Smooth muscle cell (in vitro differentiated cells): ENCODE results near the gene C10orf71. TPM values are rescaled to one million over a fixed set of nuclear protein-coding genes. Genes with fewer than 3 reads are reported as not detected.

Experiments used
- DNase-seq: peaks from one replicate; lab custom pipeline; 2025; ENCODE audit not compliant: unreplicated experiment; lab: John Stamatoyannopoulos, UW
- H2AFZ ChIP-seq: fragments of 200-600 bp; sonication (generic); 2 replicates; pipeline ENCODE4 v1.6.0; 2016; ENCODE audit warnings: antibody characterized with exemption, low read depth, mild to moderate bottlenecking
- H3F3A ChIP-seq: fragments of 200-600 bp; sonication (generic); 2 replicates; pipeline ENCODE4 v1.6.0; 2017; ENCODE audit warnings: antibody characterized with exemption, low read depth
- H3K27ac ChIP-seq: fragments of 200-600 bp; sonication (generic); 2 replicates; pipeline ENCODE4 v1.5.1; 2016; ENCODE audit warnings: low read depth, mild to moderate bottlenecking
- H3K27me3 ChIP-seq: fragments of 200-600 bp; sonication (generic); 2 replicates; pipeline ENCODE4 v1.6.1; 2016; ENCODE audit warnings: low read depth, mild to moderate bottlenecking
- H3K36me3 ChIP-seq: fragments of 200-600 bp; sonication (generic); 2 replicates; pipeline ENCODE4 v1.5.1; 2016; ENCODE audit warnings: low read depth
- H3K4me1 ChIP-seq: fragments of 200-600 bp; sonication (generic); 2 replicates; pipeline ENCODE4 v1.5.1; 2016; ENCODE audit warnings: low read depth
- H3K4me2 ChIP-seq: fragments of 200-600 bp; sonication (generic); 2 replicates; pipeline ENCODE4 v1.6.0; 2016; ENCODE audit warnings: mild to moderate bottlenecking
- H3K4me3 ChIP-seq: fragments of 200-600 bp; sonication (generic); 2 replicates; pipeline ENCODE4 v1.5.1; 2016; ENCODE audit warnings: mild to moderate bottlenecking
- H3K79me2 ChIP-seq: fragments of 200-600 bp; sonication (generic); 2 replicates; pipeline ENCODE4 v1.6.0; 2016; ENCODE audit warnings: low read depth, mild to moderate bottlenecking
- H3K9ac ChIP-seq: fragments of 200-600 bp; sonication (generic); 2 replicates; pipeline ENCODE4 v1.6.0; 2016; ENCODE audit warnings: low read depth
- H3K9me3 ChIP-seq: fragments of 200-600 bp; sonication (generic); replicated peaks from 2 replicates; pipeline ENCODE4 v1.5.1; 2016; ENCODE audit warnings: low read depth
- H4K20me1 ChIP-seq: fragments of 200-600 bp; sonication (generic); 2 replicates; pipeline ENCODE4 v1.6.0; 2016; ENCODE audit warnings: low read depth
- WGBS: methylation state at CpG from one replicate; pipeline ENCODE4 v1.1.7; 2016; ENCODE audit warnings: low lambda C conversion rate; 5-methylcytosine and 5-hydroxymethylcytosine counted together
- polyA plus RNA-seq: library from polyadenylated mRNA; unstranded; fragments of >200 nt; fragmentation: Nextera tagmentation; extraction: Ambion mirVana; gene quantifications from 2 replicates; pipeline ENCODE4 v1.2.1, GENCODE V29; 2016
- total RNA-seq: library from RNA; depleted of rRNA; stranded (reverse); fragments of >200 nt; gene quantifications from 2 replicates; pipeline ENCODE4 v1.2.3, GENCODE V29; 2014
- TF ChIP-seq, protein P1 (sequence below): fragments of 200-600 bp; sonication (generic); IDR thresholded peaks from 2 replicates; pipeline ENCODE4 v1.5.1; 2017; ENCODE audit warnings: borderline replicate concordance, mild to moderate bottlenecking, antibody characterized with exemption; ENCODE audit not compliant: insufficient read depth, poor library complexity, severe bottlenecking

The C10orf71 gene
- total and polyA plus RNA-seq, 2 experiments from 2014 or later, result not detected

DNA sequence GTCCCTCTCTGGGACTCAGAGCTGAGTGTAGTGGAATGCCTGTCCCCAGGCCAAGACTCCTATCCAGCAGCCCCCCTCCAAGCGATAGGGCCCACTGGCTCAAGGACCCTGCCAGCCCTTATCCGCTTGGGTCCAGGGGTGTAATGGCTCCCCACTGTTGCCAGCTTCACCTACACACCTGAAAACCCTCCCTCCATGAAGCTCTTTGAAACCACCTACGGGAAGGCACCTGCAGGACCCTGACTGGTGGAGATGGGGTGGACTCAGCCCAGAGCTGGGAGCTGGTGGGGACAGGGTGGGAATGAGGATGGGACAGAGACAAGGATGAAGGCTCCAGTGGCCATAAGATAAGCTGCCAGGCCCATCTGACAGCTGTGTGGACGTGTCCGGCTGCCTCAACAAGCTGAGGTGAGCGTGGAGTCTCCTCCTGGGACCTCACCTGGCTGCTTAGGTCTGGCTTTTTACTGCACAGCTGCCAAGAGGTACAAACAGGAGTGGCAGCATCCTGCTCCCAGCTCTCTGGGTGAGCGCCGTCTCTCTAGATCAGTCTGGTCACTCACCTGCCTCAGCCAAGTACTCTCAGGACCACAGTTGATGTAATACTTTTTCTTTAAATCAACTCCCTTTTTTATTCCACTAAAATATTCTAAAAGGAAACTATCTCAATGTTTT, 55.1 kb downstream of the C10orf71 start:
- DNase-seq, result no peak
- Histone ChIP-seq H3K4me3 (no peak overlapping the region), H3K79me2 (no peaks in the 10 kb centered on the region), H3K27ac (no peak overlapping the region), H3K9me3 (no peaks in the 10 kb centered on the region), H3K4me2 (no peak overlapping the region), H4K20me1 (no peaks in the 10 kb centered on the region), H2AFZ (no peak overlapping the region), H3K36me3 (no peaks in the 10 kb centered on the region), H3F3A (no peaks in the 10 kb centered on the region), H3K4me1 (no peaks in the 10 kb centered on the region), H3K27me3 (no peaks in the 10 kb centered on the region), H3K9ac (no peak overlapping the region)
- 94% methylated on average over 8 of the region's 8 CpGs for WGBS
- TF ChIP-seq, protein P1, sequence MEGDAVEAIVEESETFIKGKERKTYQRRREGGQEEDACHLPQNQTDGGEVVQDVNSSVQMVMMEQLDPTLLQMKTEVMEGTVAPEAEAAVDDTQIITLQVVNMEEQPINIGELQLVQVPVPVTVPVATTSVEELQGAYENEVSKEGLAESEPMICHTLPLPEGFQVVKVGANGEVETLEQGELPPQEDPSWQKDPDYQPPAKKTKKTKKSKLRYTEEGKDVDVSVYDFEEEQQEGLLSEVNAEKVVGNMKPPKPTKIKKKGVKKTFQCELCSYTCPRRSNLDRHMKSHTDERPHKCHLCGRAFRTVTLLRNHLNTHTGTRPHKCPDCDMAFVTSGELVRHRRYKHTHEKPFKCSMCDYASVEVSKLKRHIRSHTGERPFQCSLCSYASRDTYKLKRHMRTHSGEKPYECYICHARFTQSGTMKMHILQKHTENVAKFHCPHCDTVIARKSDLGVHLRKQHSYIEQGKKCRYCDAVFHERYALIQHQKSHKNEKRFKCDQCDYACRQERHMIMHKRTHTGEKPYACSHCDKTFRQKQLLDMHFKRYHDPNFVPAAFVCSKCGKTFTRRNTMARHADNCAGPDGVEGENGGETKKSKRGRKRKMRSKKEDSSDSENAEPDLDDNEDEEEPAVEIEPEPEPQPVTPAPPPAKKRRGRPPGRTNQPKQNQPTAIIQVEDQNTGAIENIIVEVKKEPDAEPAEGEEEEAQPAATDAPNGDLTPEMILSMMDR, result no peak

DNA sequence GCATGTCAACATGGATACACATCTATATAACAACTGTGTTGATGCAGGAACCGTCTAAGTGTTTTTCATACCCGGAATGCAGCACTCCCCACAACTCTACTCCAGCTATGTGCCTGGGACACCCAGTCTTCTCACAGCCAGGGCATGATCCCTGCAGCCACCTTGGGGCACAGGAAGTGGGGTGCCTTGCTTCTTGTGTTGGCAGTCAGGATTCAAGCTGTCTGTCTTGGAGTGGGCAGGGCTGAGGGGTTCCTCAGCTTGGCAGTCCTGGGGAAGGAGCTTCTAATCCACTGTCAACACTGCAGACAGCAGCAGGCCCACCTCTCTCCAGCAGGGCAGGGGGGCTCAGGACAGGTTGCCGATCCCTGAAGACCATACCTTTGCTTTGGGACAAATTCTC, 55.6 kb downstream of the C10orf71 start:
- Histone ChIP-seq H3K4me1 (no peaks in the 10 kb centered on the region), H3K27ac (no peak overlapping the region), H3K9me3 (no peaks in the 10 kb centered on the region), H3K27me3 (no peaks in the 10 kb centered on the region), H3F3A (no peaks in the 10 kb centered on the region), H3K4me2 (no peak overlapping the region), H4K20me1 (no peaks in the 10 kb centered on the region), H3K9ac (no peak overlapping the region), H3K36me3 (no peaks in the 10 kb centered on the region), H3K79me2 (no peaks in the 10 kb centered on the region), H3K4me3 (no peak overlapping the region), H2AFZ (no peak overlapping the region)
- TF ChIP-seq, protein P1, result no peak
- no peak for DNase-seq
- 91% methylated on average over 3 of the region's 3 CpGs for WGBS

DNA sequence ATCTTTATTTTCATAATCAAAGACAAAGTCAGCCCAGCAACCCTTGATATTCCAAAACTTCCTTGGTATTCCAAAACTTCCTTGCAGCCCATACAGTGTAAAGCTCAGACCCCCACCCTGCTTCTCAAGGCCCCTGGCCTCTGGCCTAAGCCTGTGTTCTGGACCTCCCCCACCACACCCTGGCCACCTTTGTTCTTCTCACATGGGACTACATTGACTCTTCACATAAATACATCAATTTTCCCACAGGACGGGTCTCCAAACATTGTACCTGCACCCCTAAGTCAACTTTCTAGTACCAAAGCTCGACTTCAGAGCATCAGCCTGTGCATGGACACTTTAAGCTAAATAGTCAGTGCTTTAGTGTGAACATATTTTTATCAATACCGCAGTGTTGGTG, 56.3 kb downstream of the C10orf71 start:
- no peak for DNase-seq
- Histone ChIP-seq H3K79me2 (no peaks in the 10 kb centered on the region), H3K4me3 (no peak overlapping the region), H4K20me1 (no peaks in the 10 kb centered on the region), H3K4me2 (no peak overlapping the region), H3K27ac (no peak overlapping the region), H2AFZ (no peak overlapping the region), H3K9me3 (no peaks in the 10 kb centered on the region), H3K27me3 (no peaks in the 10 kb centered on the region), H3K4me1 (no peaks in the 10 kb centered on the region), H3K9ac (no peak overlapping the region), H3F3A (no peaks in the 10 kb centered on the region), H3K36me3 (no peaks in the 10 kb centered on the region)
- WGBS, result 79% methylated on average over 3 of the region's 3 CpGs
- TF ChIP-seq, protein P1, result no peak

DNA sequence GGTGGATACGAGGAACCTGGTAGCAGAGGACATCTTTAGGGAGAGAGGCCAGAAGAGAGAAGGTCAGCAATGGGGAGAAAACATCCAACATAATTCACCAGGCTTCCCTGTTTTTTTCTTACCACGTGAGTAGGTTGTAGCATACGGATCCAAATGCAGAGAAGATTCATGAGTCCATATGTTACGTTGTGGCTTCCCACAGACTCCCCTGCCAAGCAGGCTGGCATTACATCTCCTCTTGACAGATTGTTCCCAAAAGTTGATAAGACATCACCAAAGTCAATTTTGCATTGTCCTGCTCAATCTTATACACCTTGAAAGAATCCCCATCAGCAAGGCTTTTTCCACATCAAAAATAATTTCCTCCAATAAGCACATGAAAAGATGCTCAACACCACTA, 57.2 kb downstream of the C10orf71 start:
- no peak for DNase-seq
- Histone ChIP-seq H2AFZ (no peak overlapping the region), H4K20me1 (no peaks in the 10 kb centered on the region), H3K36me3 (no peaks in the 10 kb centered on the region), H3K4me2 (no peak overlapping the region), H3F3A (no peaks in the 10 kb centered on the region), H3K27me3 (no peaks in the 10 kb centered on the region), H3K4me3 (no peak overlapping the region), H3K9me3 (no peaks in the 10 kb centered on the region), H3K27ac (no peak overlapping the region), H3K9ac (no peak overlapping the region), H3K4me1 (no peaks in the 10 kb centered on the region), H3K79me2 (no peaks in the 10 kb centered on the region)
- WGBS, result 86% methylated on average over 4 of the region's 4 CpGs
- TF ChIP-seq, protein P1, result no peak
